ENCODE data around the gene LINC00632. TPM values are rescaled to one million over a fixed set of nuclear protein-coding genes. Genes with fewer than 3 reads are reported as not detected.

The LINC00632 gene
- total RNA-seq, 1 donor from 2014 or later, result 187 TPM

Other genes starting within 250 kb of the LINC00632 start
- not detected for gene SOX3, start 204.7 kb upstream of the LINC00632 start, total RNA-seq